Measurements from ENCODE around the gene MIA2.
A peak's percentile ranks its signal among the peaks of the same experiment; 100 is the strongest.
"Not testable (repeated sequence)": the region's sequence is repeated elsewhere in the genome, so short reads cannot be mapped to it uniquely, and the experiment has no call there.

MIA2 gene

GRCh38 chr14:39267608-39268005 is 33.9 kb downstream of the MIA2 start:
- DNase-seq = peak; percentile 24

- no peak for DNase-seq
These were observed 34.7 kb downstream of the MIA2 start for GRCh38 chr14:39268393-39268792.

GRCh38 chr14:39272918-39273317 is 39.2 kb downstream of the MIA2 start:
- no peak for DNase-seq

GRCh38 chr14:39275395-39275794 is 41.7 kb downstream of the MIA2 start:
- DNase-seq = no peak

GRCh38 chr14:39276005-39276404 is 42.3 kb downstream of the MIA2 start:
- no peak for DNase-seq

GRCh38 chr14:39276579-39277114 is 42.9 kb downstream of the MIA2 start:
- no peak for DNase-seq

GRCh38 chr14:39279515-39279914 is 45.8 kb downstream of the MIA2 start:
- DNase-seq = no peak

- not testable (repeated sequence) for DNase-seq
These were observed 47.0 kb downstream of the MIA2 start for GRCh38 chr14:39280678-39281077.

GRCh38 chr14:39289523-39289922 is 55.8 kb downstream of the MIA2 start:
- DNase-seq = no peak

- no peak for DNase-seq
These were observed 58.0 kb downstream of the MIA2 start for GRCh38 chr14:39291701-39292100.

GRCh38 chr14:39293629-39294028 is 59.9 kb downstream of the MIA2 start:
- DNase-seq = no peak

GRCh38 chr14:39300389-39300788 is 66.7 kb downstream of the MIA2 start:
- DNase-seq = not testable (repeated sequence)

GRCh38 chr14:39302124-39302810 is 68.6 kb downstream of the MIA2 start:
- DNase-seq = peak; percentile 0

GRCh38 chr14:39303115-39303514 is 69.4 kb downstream of the MIA2 start:
- no peak for DNase-seq

GRCh38 chr14:39307815-39308214 is 74.1 kb downstream of the MIA2 start:
- no peak for DNase-seq

- no peak for DNase-seq
These were observed 76.3 kb downstream of the MIA2 start for GRCh38 chr14:39310051-39310450.

GRCh38 chr14:39315859-39316444 is 82.2 kb downstream of the MIA2 start:
- no peak for DNase-seq

GRCh38 chr14:39316830-39317553 is 83.3 kb downstream of the MIA2 start:
- no peak for DNase-seq

- no peak for DNase-seq
These were observed 84.9 kb downstream of the MIA2 start for GRCh38 chr14:39318574-39318973.

GRCh38 chr14:39319381-39319780 is 85.7 kb downstream of the MIA2 start:
- no peak for DNase-seq

- no peak for DNase-seq
These were observed 86.6 kb downstream of the MIA2 start for GRCh38 chr14:39320318-39320717.

- DNase-seq = peak; percentile 24
These were observed 89.1 kb downstream of the MIA2 start for GRCh38 chr14:39322807-39323206.

GRCh38 chr14:39324097-39324496 is 90.4 kb downstream of the MIA2 start:
- DNase-seq = no peak

GRCh38 chr14:39339003-39339402 is 105.3 kb downstream of the MIA2 start:
- no peak for DNase-seq

All from fibroblast of skin of right quadriceps (primary cell).